ENCODE data around the gene KIF11.

KIF11 gene

GRCh38 chr10:92692697-92693533 lies 100.0 kb downstream of the KIF11 start:
- in situ Hi-C loops (cut with HindIII; ENCODE audit: low sequenced_read_pairs), result no loop called here
- no peak overlapping the region for H3K4me3 ChIP-seq (ENCODE audit: low read depth, low read length)
- TF ChIP-seq, protein P1, sequence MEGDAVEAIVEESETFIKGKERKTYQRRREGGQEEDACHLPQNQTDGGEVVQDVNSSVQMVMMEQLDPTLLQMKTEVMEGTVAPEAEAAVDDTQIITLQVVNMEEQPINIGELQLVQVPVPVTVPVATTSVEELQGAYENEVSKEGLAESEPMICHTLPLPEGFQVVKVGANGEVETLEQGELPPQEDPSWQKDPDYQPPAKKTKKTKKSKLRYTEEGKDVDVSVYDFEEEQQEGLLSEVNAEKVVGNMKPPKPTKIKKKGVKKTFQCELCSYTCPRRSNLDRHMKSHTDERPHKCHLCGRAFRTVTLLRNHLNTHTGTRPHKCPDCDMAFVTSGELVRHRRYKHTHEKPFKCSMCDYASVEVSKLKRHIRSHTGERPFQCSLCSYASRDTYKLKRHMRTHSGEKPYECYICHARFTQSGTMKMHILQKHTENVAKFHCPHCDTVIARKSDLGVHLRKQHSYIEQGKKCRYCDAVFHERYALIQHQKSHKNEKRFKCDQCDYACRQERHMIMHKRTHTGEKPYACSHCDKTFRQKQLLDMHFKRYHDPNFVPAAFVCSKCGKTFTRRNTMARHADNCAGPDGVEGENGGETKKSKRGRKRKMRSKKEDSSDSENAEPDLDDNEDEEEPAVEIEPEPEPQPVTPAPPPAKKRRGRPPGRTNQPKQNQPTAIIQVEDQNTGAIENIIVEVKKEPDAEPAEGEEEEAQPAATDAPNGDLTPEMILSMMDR (IDR thresholded peaks at IDR 0.05; ENCODE audit: low read depth, low read length), result no peak
- DNase-seq (ENCODE audit: low read depth, low spot score), result no peak

DNA sequence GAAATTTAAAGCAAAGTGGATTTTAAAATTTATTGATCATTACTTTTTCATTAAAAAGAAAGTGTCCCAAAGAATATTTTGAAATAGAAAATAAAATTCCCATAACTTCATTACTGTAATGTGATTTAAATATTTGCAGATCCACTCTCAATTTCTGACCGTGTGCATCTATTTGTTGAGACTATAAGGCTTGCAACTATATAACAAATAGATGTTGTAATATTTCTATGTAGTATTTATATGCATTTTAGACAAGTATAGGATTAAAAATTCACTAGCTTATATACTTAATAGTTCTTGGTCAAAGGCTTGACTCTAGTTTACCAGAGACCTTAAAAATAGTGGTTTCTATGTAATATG lies 100.6 kb downstream of the KIF11 start:
- DNase-seq (ENCODE audit: low read depth, low spot score), result no peak
- TF ChIP-seq, protein P1 (IDR thresholded peaks at IDR 0.05; ENCODE audit: low read depth, low read length), result no peak
- no peak overlapping the region for H3K4me3 ChIP-seq (ENCODE audit: low read depth, low read length)
- in situ Hi-C loops (cut with HindIII; ENCODE audit: low sequenced_read_pairs), result no loop called here

DNA sequence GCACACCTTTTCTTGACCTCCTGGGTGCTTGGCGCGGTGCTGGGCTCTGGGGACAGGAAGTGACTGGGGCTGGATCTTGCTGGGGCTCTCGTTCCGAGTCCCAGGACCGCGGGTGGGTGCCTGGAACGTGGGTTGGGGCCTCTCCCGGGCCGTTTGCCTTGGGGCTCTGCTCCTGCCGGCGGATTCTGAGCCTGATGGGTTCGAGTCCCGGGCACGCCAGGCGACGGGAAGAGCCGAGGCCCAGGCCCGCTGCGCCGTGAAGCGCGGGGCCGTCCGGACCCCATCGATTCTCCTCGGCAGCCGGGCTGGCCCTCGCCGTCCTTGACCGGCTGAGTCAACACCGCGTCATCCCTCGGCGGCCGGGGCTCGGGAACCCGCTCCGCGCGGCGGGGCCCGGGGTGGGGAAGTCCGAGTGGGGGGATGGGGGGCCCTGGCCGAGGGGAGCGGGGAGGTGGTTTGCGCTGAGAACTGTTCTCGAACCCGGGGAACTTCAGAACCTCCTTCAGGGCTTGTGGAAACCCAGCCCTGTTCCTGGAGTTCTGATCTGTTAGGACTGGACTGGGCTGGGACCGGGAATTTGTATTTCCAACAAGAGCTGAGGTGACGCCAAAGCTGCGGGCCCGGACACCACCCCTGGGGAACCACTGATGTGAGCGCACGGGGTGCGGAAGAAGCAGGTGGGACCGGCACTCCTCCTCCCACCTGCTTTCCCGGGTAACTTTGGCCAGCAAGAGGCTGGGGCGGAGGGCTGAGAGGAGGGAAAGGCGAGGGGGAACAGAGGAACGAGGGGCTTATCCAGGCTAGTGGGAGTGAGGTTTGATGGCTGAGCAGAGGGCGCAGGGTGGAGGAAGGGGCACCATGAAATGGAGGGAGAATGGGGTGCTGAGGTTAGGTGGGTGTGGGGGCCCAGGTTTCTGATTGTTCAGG lies 103.0 kb downstream of the KIF11 start:
- in situ Hi-C loops (cut with HindIII; ENCODE audit: low sequenced_read_pairs), result no loop called here
- TF ChIP-seq, protein P1 (IDR thresholded peaks at IDR 0.05; ENCODE audit: low read depth, low read length), result no peak
- peak overlapping the region; percentile 36 for H3K4me3 ChIP-seq (ENCODE audit: low read depth, low read length)
- peak; percentile 71 for DNase-seq (ENCODE audit: low read depth, low spot score)

DNA sequence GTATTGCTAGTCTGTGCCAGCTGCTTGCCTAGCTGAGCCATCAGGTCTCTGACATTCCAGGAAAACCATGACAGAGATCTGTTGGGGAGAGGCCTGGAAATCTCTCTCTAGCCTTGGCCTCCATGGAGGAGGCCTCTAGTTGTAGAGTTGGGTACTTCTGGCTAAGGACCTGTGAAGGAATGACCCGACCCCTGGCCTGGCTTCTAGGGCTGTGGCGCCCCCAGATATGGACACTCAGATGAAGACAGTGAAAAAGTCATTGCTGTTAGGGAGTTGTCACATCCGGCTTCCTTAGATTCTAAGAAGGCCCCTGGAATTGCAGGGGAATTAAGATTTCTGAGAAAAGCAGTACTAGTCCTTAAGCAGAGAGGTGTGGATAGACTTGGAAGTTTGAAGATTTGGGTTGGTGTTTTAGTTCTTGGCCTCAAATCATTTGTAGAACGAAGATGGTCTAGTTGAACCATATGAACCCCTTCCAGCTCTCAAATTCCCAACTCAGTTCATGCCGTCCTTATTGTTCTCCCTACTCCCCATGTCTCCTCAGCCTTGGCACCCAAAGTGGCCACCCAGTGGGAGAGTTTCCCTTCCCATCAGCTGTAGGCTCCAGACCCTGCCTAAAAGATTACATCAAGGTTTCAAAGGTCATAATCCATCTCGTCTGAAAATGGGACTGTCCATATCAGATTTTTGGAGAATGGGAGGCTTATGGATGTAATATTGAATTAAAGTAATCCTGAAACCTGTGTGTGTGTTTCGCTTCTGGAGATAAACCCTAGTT lies 103.9 kb downstream of the KIF11 start:
- no peak overlapping the region for H3K4me3 ChIP-seq (ENCODE audit: low read depth, low read length)
- TF ChIP-seq, protein P1 (IDR thresholded peaks at IDR 0.05; ENCODE audit: low read depth, low read length), result no peak
- in situ Hi-C loops (cut with HindIII; ENCODE audit: low sequenced_read_pairs), result no loop called here
- no peak for DNase-seq (ENCODE audit: low read depth, low spot score)

DNA sequence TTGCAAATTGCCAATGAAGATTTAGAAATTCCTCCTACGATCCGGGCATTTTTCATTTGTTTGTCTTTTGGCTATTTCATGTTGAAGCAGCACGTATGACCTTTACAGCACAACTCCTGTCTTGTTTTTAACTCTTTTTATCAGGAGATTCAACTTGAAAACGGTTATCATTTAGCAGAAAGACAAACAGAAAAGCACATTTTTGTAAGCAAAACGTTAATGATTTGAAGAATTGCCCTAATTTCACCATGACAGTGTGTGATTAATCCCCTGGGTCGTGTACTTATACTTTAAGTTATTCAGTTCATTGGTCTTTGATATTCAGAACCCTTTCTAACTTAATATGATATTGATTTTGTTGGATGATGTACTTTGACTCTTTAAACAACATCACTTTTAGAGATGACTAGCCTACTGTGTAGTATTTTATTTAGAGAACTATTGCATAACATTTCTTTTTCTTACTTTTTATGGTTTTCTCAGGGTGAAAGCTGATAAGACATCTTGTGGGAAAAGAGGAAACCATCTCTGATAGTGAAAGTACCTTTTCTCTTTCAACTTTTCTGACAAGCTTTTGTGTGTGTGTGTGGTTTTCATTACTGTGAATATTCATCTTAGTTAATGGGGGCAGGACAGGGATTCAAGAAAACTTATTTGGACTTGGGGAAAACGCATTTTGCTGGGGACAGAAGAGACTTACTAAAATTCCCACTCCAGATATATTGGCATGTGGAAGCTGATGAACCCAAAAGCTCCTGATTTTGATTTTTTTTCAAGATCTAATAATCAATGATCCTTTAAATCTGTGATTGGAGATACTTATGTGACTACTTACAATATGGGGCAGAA lies 105.0 kb downstream of the KIF11 start:
- no peak for DNase-seq (ENCODE audit: low read depth, low spot score)
- H3K4me3 ChIP-seq (ENCODE audit: low read depth, low read length), result no peak overlapping the region
- TF ChIP-seq, protein P1 (IDR thresholded peaks at IDR 0.05; ENCODE audit: low read depth, low read length), result no peak
- in situ Hi-C loops (cut with HindIII; ENCODE audit: low sequenced_read_pairs), result no loop called here

All from astrocyte of the spinal cord (primary cell).